Activated CD4-positive, alpha-beta T cell treated with anti-CD3 and anti-CD28 coated beads, Interleukin-2, amount 10 ng/mL, durations not matched to agents 7 days and 5 days (primary cell): Measurements from ENCODE around the gene CAPN13. TPM values are rescaled to one million over a fixed set of nuclear protein-coding genes. Genes with fewer than 3 reads are reported as not detected.
"Not testable (repeated sequence)": the region's sequence is repeated elsewhere in the genome, so short reads cannot be mapped to it uniquely, and the experiment has no call there.

Source experiments
- CTCF ChIA-PET: fragments of 350-600 bp; sonication (Branson Sonifier 250); formaldehyde crosslinking; loops from one replicate; lab custom pipeline; 2021; ENCODE audit warnings: antibody characterized with exemption; lab: Charles Lee
- POLR2A ChIA-PET: fragments of 350-600 bp; sonication (Branson Sonifier 250); formaldehyde crosslinking; loops from one replicate; lab custom pipeline; 2021; ENCODE audit warnings: antibody characterized with exemption; lab: Charles Lee
- DNase-seq: peaks from one replicate; pipeline ENCODE4 v3.0.0-alpha.2; 2020
- H3K27ac Mint-ChIP-seq: one replicate; pipeline ENCODE4 v1.8.0; 2021; ENCODE audit warnings: mild to moderate bottlenecking, moderate library complexity, mixed read lengths
- H3K27me3 Mint-ChIP-seq: one replicate; pipeline ENCODE4 v1.8.0; 2021; ENCODE audit warnings: mixed read lengths
- H3K36me3 Mint-ChIP-seq: one replicate; pipeline ENCODE4 v1.8.0; 2021; ENCODE audit warnings: low read depth, mixed read lengths
- H3K4me1 Mint-ChIP-seq: one replicate; pipeline ENCODE4 v1.8.0; 2021; ENCODE audit warnings: mixed read lengths
- H3K4me3 Mint-ChIP-seq: one replicate; pipeline ENCODE4 v1.8.0; 2021; ENCODE audit warnings: mild to moderate bottlenecking, moderate library complexity, mixed read lengths
- H3K9me3 Mint-ChIP-seq: one replicate; pipeline ENCODE4 v1.8.0; 2021; ENCODE audit warnings: mixed read lengths
- total RNA-seq, 2 experiments: library from RNA; stranded (reverse); gene quantifications; one replicate each; pipeline ENCODE4 v1.2.3, GENCODE V29; 2021

The CAPN13 gene
- total RNA-seq, 2 experiments from 2014 or later: not detected

- H3K36me3 Mint-ChIP-seq, H3K4me3 Mint-ChIP-seq, H3K4me1 Mint-ChIP-seq, DNase-seq, H3K27me3 Mint-ChIP-seq, H3K27ac Mint-ChIP-seq, POLR2A ChIA-PET: not testable (repeated sequence)
- H3K9me3 Mint-ChIP-seq: peaks cover 13% of the 10 kb centered on the region
- CTCF ChIA-PET: interaction anchor here (0.6 to 6.1 kb wide), 2 partner anchors 14 to 615 kb away, joined by 3 to 29 read pairs; no protein-coding TSS in a partner anchor
Observed at GRCh38 chr2:30697242-30698103, 109.8 kb downstream of the CAPN13 start.

DNA sequence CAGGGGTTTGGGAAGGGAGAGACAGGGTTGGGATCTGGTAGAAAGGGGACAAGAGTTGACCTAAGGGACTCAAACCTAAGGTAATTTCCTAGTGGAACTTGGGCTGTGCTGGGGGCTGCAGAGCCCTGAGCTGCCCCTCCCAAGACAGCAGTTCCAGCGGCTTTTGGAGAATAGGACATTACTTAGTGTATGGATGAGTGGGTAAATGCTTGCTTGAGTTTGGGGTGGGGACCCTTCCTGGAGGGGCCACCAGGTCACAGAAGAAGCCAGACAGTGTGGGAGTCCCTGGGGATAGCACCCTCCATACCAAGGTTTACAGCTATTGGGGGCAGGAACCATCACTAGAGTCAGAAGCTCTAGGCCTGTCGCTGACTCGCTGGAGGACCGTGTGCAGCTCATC lies 111.5 kb downstream of the CAPN13 start:
- no peak overlapping the region for H3K4me3 Mint-ChIP-seq
- no peaks in the 10 kb centered on the region for H3K4me1 Mint-ChIP-seq
- ChIA-PET POLR2A (no interaction called here), CTCF (interaction anchor here (0.9 to 6.1 kb wide), 7 partner anchors 9 to 557 kb away, joined by 3 to 29 read pairs (median 4); no protein-coding TSS in a partner anchor)
- no peaks in the 10 kb centered on the region for H3K9me3 Mint-ChIP-seq
- H3K36me3 Mint-ChIP-seq: no peaks in the 10 kb centered on the region
- H3K27ac Mint-ChIP-seq: no peak overlapping the region
- no peak for DNase-seq
- H3K27me3 Mint-ChIP-seq: no peaks in the 10 kb centered on the region

DNA sequence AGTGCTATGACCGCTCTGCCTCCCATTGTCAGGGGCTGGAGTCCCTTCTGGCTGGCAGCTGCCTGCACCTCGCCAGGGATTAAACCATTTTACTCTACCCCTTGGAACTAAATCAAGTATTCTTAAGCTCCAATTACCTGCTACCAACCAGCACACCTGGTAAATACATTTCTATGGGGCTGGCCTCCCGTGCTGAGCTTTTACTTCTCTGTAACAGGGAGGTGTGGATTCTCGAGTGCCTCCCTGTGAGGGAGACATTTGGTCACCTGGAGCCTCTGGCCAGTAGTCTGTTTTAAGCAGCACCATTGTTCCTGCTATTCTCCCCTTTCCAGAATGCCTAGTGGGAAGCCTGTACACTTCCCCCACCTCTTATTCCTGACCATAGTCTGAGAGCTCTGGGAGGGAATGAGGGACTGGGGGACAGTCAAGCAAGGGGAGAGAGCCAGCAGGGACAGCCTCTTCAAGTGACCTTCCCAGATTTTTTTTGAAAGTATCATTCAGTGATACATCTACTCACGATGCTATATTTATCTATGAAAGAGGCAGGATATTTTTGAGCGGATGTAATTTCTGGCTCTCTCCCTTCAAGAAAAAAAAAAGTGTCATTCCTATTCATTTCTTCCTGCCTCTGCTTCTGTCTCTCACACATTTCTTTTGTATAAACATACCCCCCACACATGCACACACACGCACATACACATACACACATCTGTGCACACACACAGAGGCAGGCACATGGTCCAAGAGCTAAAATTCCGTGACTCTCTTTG lies 112.8 kb downstream of the CAPN13 start:
- POLR2A ChIA-PET: no interaction called here
- Mint-ChIP-seq H3K27ac (no peak overlapping the region), H3K27me3 (no peaks in the 10 kb centered on the region), H3K4me3 (no peak overlapping the region), H3K9me3 (no peaks in the 10 kb centered on the region), H3K36me3 (no peaks in the 10 kb centered on the region), H3K4me1 (no peaks in the 10 kb centered on the region)
- CTCF ChIA-PET: interaction anchor here (1.1 to 6.1 kb wide), 4 partner anchors 12 to 529 kb away, joined by 5 to 29 read pairs (median 6); no protein-coding TSS in a partner anchor
- no peak for DNase-seq

GRCh38 chr2:30693821-30694281 lies 113.4 kb downstream of the CAPN13 start:
- H3K4me1 Mint-ChIP-seq: no peaks in the 10 kb centered on the region
- CTCF ChIA-PET: interaction anchor here (0.7 to 6.1 kb wide), 4 partner anchors 15 to 529 kb away, joined by 3 to 29 read pairs (median 6); no protein-coding TSS in a partner anchor
- POLR2A ChIA-PET: no interaction called here

GRCh38 chr2:30692829-30693275 lies 114.4 kb downstream of the CAPN13 start:
- ChIA-PET CTCF (interaction anchor here (1.7 to 6.1 kb wide), 2 partner anchors 19 to 22 kb away, joined by 5 to 29 read pairs; no protein-coding TSS in a partner anchor), POLR2A (no interaction called here)
- Mint-ChIP-seq H3K4me3 (no peak overlapping the region), H3K27ac (no peak overlapping the region), H3K9me3 (no peaks in the 10 kb centered on the region), H3K36me3 (no peaks in the 10 kb centered on the region), H3K27me3 (no peaks in the 10 kb centered on the region), H3K4me1 (no peaks in the 10 kb centered on the region)
- DNase-seq: no peak

More at GRCh38 chr2:30693821-30694281, 113.4 kb downstream of the CAPN13 start:
- H3K36me3 Mint-ChIP-seq: no peaks in the 10 kb centered on the region
- no peaks in the 10 kb centered on the region for H3K27me3 Mint-ChIP-seq
- H3K9me3 Mint-ChIP-seq: no peaks in the 10 kb centered on the region
- H3K27ac Mint-ChIP-seq: no peak overlapping the region
- DNase-seq: no peak
- no peak overlapping the region for H3K4me3 Mint-ChIP-seq

GRCh38 chr2:30691948-30692828 lies 115.1 kb downstream of the CAPN13 start:
- no peaks in the 10 kb centered on the region for H3K27me3 Mint-ChIP-seq
- ChIA-PET CTCF (interaction anchor here (1.1 to 6.1 kb wide), 4 partner anchors 15 to 22 kb away, joined by 4 to 29 read pairs (median 6); no protein-coding TSS in a partner anchor), POLR2A (no interaction called here)
- no peaks in the 10 kb centered on the region for H3K9me3 Mint-ChIP-seq
- H3K36me3 Mint-ChIP-seq: no peaks in the 10 kb centered on the region
- DNase-seq: no peak
- H3K27ac Mint-ChIP-seq: no peak overlapping the region
- no peak overlapping the region for H3K4me3 Mint-ChIP-seq
- no peaks in the 10 kb centered on the region for H3K4me1 Mint-ChIP-seq

- DNase-seq: no peak
- Mint-ChIP-seq H3K9me3 (no peaks in the 10 kb centered on the region), H3K4me1 (no peaks in the 10 kb centered on the region), H3K27ac (no peak overlapping the region), H3K27me3 (no peaks in the 10 kb centered on the region), H3K4me3 (no peak overlapping the region), H3K36me3 (no peaks in the 10 kb centered on the region)
- ChIA-PET CTCF (interaction anchor here (1.1 to 1.6 kb wide), 2 partner anchors 16 to 20 kb away, joined by 4 to 7 read pairs; no protein-coding TSS in a partner anchor), POLR2A (no interaction called here)
Observed at GRCh38 chr2:30691091-30691947, 115.9 kb downstream of the CAPN13 start.

GRCh38 chr2:30690126-30690561 lies 117.1 kb downstream of the CAPN13 start:
- Mint-ChIP-seq H3K27ac (no peak overlapping the region), H3K4me3 (no peak overlapping the region), H3K4me1 (no peaks in the 10 kb centered on the region), H3K9me3 (no peaks in the 10 kb centered on the region), H3K36me3 (no peaks in the 10 kb centered on the region), H3K27me3 (no peaks in the 10 kb centered on the region)
- DNase-seq: no peak
- ChIA-PET POLR2A (no interaction called here), CTCF (no interaction called here)

DNA sequence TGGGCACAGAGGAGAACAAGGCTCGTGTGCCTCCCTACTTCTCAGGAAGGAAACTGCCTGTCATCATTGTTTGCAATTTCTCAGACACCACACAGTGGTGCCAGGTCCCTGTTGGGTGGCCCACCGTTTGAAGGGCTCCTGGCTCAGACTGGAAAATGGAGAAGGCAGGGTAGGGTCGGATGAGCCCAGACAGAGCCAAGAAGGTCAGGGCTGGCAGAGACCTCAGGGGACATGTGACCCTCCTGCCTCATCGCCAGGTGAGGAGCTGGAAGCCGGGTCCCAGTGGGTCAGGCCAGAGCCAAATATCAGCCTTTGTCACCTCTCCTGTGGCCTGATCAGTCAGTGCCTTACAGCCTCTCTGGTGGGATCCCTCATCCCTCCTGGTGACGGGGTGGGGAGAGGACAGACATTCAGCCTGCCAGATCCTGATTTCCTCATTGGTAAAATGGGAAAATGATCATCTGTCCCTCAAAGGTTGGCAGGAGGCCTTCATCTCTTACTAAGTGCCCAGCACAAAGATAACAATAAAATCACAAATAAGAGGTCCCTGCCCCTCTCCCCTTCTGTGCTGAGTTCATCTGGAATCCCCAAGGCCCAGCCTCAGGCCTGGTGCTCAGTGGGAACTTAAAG lies 117.6 kb downstream of the CAPN13 start:
- DNase-seq: no peak
- Mint-ChIP-seq H3K27ac (no peak overlapping the region), H3K4me1 (no peaks in the 10 kb centered on the region), H3K36me3 (no peaks in the 10 kb centered on the region), H3K4me3 (no peak overlapping the region), H3K27me3 (no peaks in the 10 kb centered on the region), H3K9me3 (no peaks in the 10 kb centered on the region)
- ChIA-PET POLR2A (no interaction called here), CTCF (interaction anchor here (0.9 to 1.3 kb wide), 5 partner anchors 16 to 475 kb away, joined by 3 to 5 read pairs (median 3); no protein-coding TSS in a partner anchor)

DNA sequence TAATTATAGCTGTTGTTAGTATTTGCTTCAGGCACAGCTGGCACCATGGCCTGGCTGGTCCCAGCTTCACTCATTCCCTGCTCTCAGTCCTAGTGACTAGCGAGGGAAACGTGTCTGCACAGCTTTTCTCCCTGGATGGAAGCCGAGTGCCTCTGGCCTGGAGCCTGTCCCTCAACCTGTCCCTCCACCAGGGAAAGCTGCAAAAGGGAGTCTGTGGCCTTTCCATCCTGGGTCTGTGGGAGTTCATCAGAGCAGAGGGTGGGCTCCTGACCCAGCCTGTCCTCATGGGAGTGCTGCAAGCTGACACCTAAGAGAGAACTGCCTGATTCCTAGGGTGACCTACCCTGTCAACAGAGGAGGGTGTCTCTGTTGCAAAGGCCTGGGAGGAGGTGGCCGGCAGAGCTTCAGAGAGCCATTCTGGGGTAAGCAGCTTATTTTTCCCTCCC lies 118.3 kb downstream of the CAPN13 start:
- no peaks in the 10 kb centered on the region for H3K9me3 Mint-ChIP-seq
- no peak for DNase-seq
- no peaks in the 10 kb centered on the region for H3K4me1 Mint-ChIP-seq
- POLR2A ChIA-PET: no interaction called here
- no peaks in the 10 kb centered on the region for H3K36me3 Mint-ChIP-seq
- H3K27ac Mint-ChIP-seq: no peak overlapping the region
- CTCF ChIA-PET: interaction anchor here (0.5 to 1.3 kb wide), 7 partner anchors 13 to 474 kb away, joined by 3 to 5 read pairs (median 3); no protein-coding TSS in a partner anchor
- no peak overlapping the region for H3K4me3 Mint-ChIP-seq
- H3K27me3 Mint-ChIP-seq: no peaks in the 10 kb centered on the region

GRCh38 chr2:30686669-30687068 lies 120.6 kb downstream of the CAPN13 start:
- Mint-ChIP-seq H3K27me3 (no peaks in the 10 kb centered on the region), H3K4me3 (no peak overlapping the region), H3K27ac (no peak overlapping the region), H3K4me1 (no peaks in the 10 kb centered on the region), H3K36me3 (no peaks in the 10 kb centered on the region), H3K9me3 (no peaks in the 10 kb centered on the region)
- no peak for DNase-seq
- CTCF ChIA-PET: interaction anchor here (0.7 to 3.4 kb wide), 4 partner anchors 9 to 522 kb away, joined by 3 to 19 read pairs (median 6); no protein-coding TSS in a partner anchor
- POLR2A ChIA-PET: no interaction called here
